Peyer's patch (tissue), 4 donors: Measurements from ENCODE around the gene FCGBP. TPM values are rescaled to one million over a fixed set of nuclear protein-coding genes. Genes with fewer than 3 reads are reported as not detected.
"Not testable (repeated sequence)": the region's sequence is repeated elsewhere in the genome, so short reads cannot be mapped to it uniquely, and the experiment has no call there.

ENCODE experiments used
- DNase-seq, 3 donors: peaks; one replicate each; pipeline ENCODE4 v3.0.0-alpha.2; 2017 to 2019
- H3K27ac ChIP-seq, 4 donors: fragments of 200-600 bp; sonication (generic); one replicate each; pipeline ENCODE4 v1.5.1; 2016 to 2019
- H3K27me3 ChIP-seq, 2 donors: fragments of 200-600 bp; sonication (generic); one replicate each; pipeline ENCODE4 v1.5.1; 2019
- H3K36me3 ChIP-seq, 3 donors: fragments of 200-600 bp; sonication (generic); one replicate each; pipeline ENCODE4 v1.5.1; 2016 to 2019
- H3K4me1 ChIP-seq, 4 donors: fragments of 200-600 bp; sonication (generic); one replicate each; pipeline ENCODE4 v1.5.1; 2016 to 2019
- H3K4me3 ChIP-seq, 4 donors: fragments of 200-600 bp; sonication (generic); 1 replicate in 3 of 4; 2 replicates in 1 of 4; pipeline ENCODE4 v1.5.1; 2016 to 2019; ENCODE audit warnings: mild to moderate bottlenecking in 1 of 4
- H3K9me3 ChIP-seq, 4 donors: fragments of 200-600 bp; sonication (generic); one replicate each; pipeline ENCODE4 v1.5.1; 2016 to 2019; ENCODE audit warnings: mild to moderate bottlenecking in 1 of 4
- CTCF ChIP-seq, 6 experiments: fragments of 450-650 bp in 4 of 6; fragments of 200-600 bp in 2 of 6; sonication (generic) in 1 of 6; IDR thresholded peaks; one replicate each; pipeline ENCODE4 v1.5.1; 2017 to 2019; ENCODE audit warnings: antibody characterized with exemption in 6 of 6, mild to moderate bottlenecking in 3 of 6, moderate library complexity in 1 of 6
- POLR2A ChIP-seq, 2 donors: fragments of 450-650 bp; IDR thresholded peaks; one replicate each; pipeline ENCODE4 v1.5.1; 2017; ENCODE audit warnings: antibody characterized with exemption in 2 of 2, mild to moderate bottlenecking in 2 of 2, moderate library complexity in 2 of 2
- total RNA-seq, 4 donors: library from RNA; depleted of rRNA; stranded (reverse); fragments of >200 nt; gene quantifications; one replicate each; pipeline ENCODE4 v1.1.0, GENCODE V29; 2016

Gene FCGBP
- total RNA-seq, 4 donors from 2014 or later: 563 to 4,025 (median 1,224) TPM

DNA sequence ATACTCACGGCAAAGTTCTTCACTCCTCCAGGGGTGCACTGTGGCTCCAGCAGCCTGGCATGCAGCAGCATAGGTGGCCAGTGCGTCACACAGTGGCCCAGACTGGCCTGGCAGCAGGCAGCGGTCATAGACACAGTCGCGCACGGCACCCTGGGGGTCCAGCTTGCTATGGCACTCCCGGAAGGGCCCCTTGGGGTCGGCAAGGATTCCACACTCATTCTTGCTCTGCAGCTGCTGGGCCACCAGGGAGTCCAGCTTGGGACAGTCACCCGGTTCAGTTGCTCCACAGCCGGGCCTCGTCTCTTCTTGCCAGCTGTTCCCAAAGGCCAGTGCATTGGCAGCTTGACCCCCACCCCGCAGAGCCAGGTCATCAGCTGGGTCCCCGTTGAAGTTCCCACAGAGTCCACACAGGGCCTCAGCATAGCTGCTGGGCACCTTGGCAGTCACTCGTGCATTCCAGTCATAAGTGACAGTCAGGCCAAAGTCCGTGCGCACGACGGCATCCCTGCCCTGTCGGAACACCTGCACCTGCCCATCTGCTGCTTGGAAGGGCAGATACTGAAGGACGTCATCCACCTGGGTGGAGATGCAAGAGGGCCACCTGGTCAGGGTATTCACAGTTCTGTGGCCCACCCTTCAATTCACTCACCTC lies 20.6 kb downstream of the FCGBP start:
- TF ChIP-seq POLR2A (IDR thresholded peaks at IDR 0.05) (no peak), CTCF (IDR thresholded peaks at IDR 0.05) (peak in 2 of 6 experiments; percentile 20 to 39)
- H3K27me3 ChIP-seq: no peaks in the 10 kb centered on the region
- H3K4me3 ChIP-seq: no peak overlapping the region
- no peaks in the 10 kb centered on the region for H3K9me3 ChIP-seq
- H3K4me1 ChIP-seq: peaks cover 0 to 11% (median 0%) of the 10 kb centered on the region in 4 donors
- DNase-seq: peak in 2 of 3 donors; percentile 85 to 86
- peak overlapping the region in 1 of 4 donors; percentile 32 for H3K27ac ChIP-seq
- H3K36me3 ChIP-seq: no peaks in the 10 kb centered on the region

- Histone ChIP-seq H3K4me3 (no peak overlapping the region), H3K27ac (no peak overlapping the region), H3K9me3 (no peaks in the 10 kb centered on the region), H3K27me3 (no peaks in the 10 kb centered on the region), H3K36me3 (no peaks in the 10 kb centered on the region), H3K4me1 (peaks cover 0 to 4% (median 0%) of the 10 kb centered on the region in 4 donors)
- DNase-seq: no peak
- TF ChIP-seq CTCF (IDR thresholded peaks at IDR 0.05): no peak
These were observed 25.6 kb downstream of the FCGBP start for GRCh38 chr19:39908803-39909202.

DNA sequence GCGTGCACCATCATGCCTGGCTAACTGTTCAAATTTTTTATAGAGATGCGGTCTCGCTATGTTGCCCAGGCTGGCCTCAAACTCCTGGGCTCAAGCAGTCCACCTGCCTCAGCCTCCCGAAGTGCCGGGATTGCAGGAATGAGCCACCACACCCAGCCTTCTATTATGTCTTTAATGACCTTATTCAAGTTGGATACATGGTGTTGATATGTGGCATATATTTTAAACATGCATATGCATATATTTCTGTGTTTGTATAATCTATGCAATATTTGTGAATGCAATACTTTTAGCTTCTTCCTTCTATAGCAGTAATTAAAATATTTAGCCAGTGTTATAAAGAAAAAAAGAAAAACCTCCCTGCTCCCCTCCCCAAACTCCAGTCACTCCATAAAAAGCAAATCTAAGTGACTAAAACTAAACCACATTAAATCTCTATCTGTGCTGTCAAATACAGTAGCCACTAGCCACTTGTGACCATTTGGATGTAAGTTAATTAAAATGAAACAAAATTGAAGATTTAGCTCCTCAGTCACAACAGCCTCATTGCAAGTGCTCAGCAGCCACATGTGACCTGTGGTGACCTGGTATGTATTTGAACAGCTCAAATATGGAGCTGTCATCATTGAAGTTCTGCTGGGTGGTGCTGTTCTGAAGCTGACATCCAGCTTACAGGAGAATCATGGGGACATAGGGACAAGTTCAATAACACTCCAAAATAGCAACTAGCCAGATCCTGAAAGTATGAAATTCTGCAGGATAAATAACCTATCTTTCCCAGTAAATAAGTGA lies 27.4 kb downstream of the FCGBP start:
- no peak for TF ChIP-seq POLR2A (IDR thresholded peaks at IDR 0.05)
- TF ChIP-seq CTCF (IDR thresholded peaks at IDR 0.05): no peak
- H3K4me1 ChIP-seq: no peaks in the 10 kb centered on the region
- H3K27me3 ChIP-seq: no peaks in the 10 kb centered on the region
- no peaks in the 10 kb centered on the region for H3K9me3 ChIP-seq
- DNase-seq: no peak
- H3K4me3 ChIP-seq: no peak overlapping the region
- H3K36me3 ChIP-seq: no peaks in the 10 kb centered on the region
- no peak overlapping the region for H3K27ac ChIP-seq

DNA sequence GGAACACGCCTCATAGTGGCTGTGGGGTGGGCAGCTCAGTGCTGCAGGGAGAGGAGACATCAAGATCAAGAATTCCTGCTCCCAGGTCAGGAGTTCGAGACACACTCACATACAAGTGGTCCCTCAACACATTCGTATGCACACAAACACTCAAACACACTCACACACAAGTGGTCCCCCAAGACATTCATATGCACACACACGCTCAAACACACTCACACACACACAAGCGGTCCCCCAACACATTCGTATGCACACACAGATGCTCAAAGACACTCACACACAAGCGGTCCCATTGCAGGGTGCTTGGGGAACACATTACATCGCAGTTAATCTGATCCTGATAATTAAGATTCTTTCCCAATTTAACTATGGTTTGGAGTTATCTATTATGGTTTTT lies 28.2 kb downstream of the FCGBP start:
- DNase-seq: peak in 1 of 3 donors; percentile 29
- H3K4me3 ChIP-seq: no peak overlapping the region
- no peaks in the 10 kb centered on the region for H3K27me3 ChIP-seq
- TF ChIP-seq CTCF (IDR thresholded peaks at IDR 0.05) (no peak), POLR2A (IDR thresholded peaks at IDR 0.05) (no peak)
- no peak overlapping the region for H3K27ac ChIP-seq
- H3K9me3 ChIP-seq: no peaks in the 10 kb centered on the region
- H3K36me3 ChIP-seq: no peaks in the 10 kb centered on the region
- no peaks in the 10 kb centered on the region for H3K4me1 ChIP-seq

- H3K9me3 ChIP-seq, H3K4me1 ChIP-seq, H3K4me3 ChIP-seq, DNase-seq, H3K27ac ChIP-seq, H3K36me3 ChIP-seq, H3K27me3 ChIP-seq: not testable (repeated sequence)
These were observed 30.8 kb downstream of the FCGBP start for GRCh38 chr19:39903486-39904091.

DNA sequence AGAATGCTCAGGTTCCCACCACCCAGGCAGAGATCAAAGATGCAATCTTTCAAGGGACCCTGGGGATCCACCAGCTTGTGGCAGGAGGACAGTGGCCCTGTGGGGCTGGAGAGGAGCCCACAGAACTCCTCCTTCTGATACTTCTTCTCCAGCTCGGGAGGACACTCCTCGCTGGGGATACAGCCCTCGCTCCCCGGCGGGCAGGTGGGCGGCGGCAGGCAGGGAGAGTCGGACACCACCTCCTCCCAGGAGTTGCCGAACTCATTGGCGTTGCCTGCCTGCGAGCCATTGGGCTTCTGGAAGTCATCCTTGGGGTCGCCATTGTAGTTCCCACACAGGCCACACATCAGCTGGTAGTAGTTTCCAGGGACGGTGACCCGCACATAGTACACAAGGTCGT lies 32.1 kb downstream of the FCGBP start:
- not testable (repeated sequence) for H3K27me3 ChIP-seq, H3K9me3 ChIP-seq, H3K4me1 ChIP-seq, H3K27ac ChIP-seq, H3K36me3 ChIP-seq, H3K4me3 ChIP-seq
- DNase-seq: peak in 1 of 3 donors; percentile 15

DNA sequence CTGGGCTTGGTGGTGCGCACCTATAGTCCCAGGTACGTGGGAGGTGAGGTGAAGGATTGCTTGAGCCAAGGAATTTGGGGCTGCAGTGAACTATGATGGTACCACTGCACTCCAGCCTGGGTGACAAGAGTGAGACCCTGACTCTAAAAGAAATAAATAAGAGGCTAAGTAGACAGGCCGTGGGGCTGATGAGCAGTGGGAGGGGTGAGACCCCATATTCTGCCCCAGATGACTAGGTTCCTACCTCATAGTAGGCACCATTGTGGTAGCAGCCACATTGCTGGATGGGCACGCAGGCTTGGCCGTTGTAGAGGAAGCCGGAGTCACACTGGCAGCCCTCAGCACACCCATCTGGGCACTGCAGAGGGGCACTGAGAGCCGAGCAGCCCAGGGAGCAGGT lies 32.8 kb downstream of the FCGBP start:
- DNase-seq: peak in 1 of 3 donors; percentile 27
- H3K4me1 ChIP-seq: not testable (repeated sequence)

GRCh38 chr19:39898858-39899257 lies 35.6 kb downstream of the FCGBP start:
- H3K36me3 ChIP-seq, H3K9me3 ChIP-seq, H3K27me3 ChIP-seq, H3K27ac ChIP-seq, H3K4me1 ChIP-seq, H3K4me3 ChIP-seq: not testable (repeated sequence)
- DNase-seq: peak in 1 of 3 donors; percentile 25

More for the DNA sequence above, 32.8 kb downstream of the FCGBP start:
- not testable (repeated sequence) for H3K27ac ChIP-seq, H3K4me3 ChIP-seq, H3K27me3 ChIP-seq, H3K9me3 ChIP-seq, H3K36me3 ChIP-seq
